HepG2 (cell line): ENCODE results near the gene KANK3. TPM values are rescaled to one million over a fixed set of nuclear protein-coding genes. Genes with fewer than 3 reads are reported as not detected.

ENCODE experiments used
- HMGA1 ChIP-seq: sonication (generic); formaldehyde crosslinking; conservative IDR thresholded peaks from 2 replicates; pipeline ENCODE4 v1.4.0; 2020; ENCODE audit warnings: missing genetic modification reagents
- HMGXB4 ChIP-seq, 2 experiments: sonication (generic) in 1 of 2; formaldehyde crosslinking in 1 of 2; IDR thresholded peaks; 2 replicates each; pipeline versions ENCODE4 v1.4.0 to v1.6.1; 2018 to 2020; ENCODE audit warnings: missing genetic modification reagents in 2 of 2, borderline replicate concordance in 1 of 2, low read depth in 1 of 2, mild to moderate bottlenecking in 1 of 2, missing biosample characterization in 1 of 2
- MTA1 ChIP-seq: sonication (generic); formaldehyde crosslinking; IDR thresholded peaks from 2 replicates; pipeline ENCODE4 v1.4.0; 2020; ENCODE audit warnings: missing genetic modification reagents, mild to moderate bottlenecking, borderline replicate concordance
- PAX8 ChIP-seq: sonication (generic); formaldehyde crosslinking; IDR thresholded peaks from 2 replicates; pipeline ENCODE4 v1.8.0; 2022; ENCODE audit warnings: mild to moderate bottlenecking, missing genetic modification reagents, borderline replicate concordance
- RARG ChIP-seq: sonication (generic); formaldehyde crosslinking; IDR thresholded peaks from 2 replicates; pipeline ENCODE4 v1.4.0; 2020; ENCODE audit warnings: low read depth, mild to moderate bottlenecking, missing genetic modification reagents
- TSC22D2 ChIP-seq: sonication (generic); formaldehyde crosslinking; IDR thresholded peaks from 2 replicates; pipeline ENCODE4 v1.5.1; 2020; ENCODE audit warnings: missing genetic modification reagents, mild to moderate bottlenecking, borderline replicate concordance
- ZBED4 ChIP-seq: sonication (generic); formaldehyde crosslinking; IDR thresholded peaks from 2 replicates; pipeline ENCODE4 v1.4.0; 2020; ENCODE audit warnings: missing genetic modification reagents, borderline replicate concordance
- ZNF770 ChIP-seq: sonication (generic); formaldehyde crosslinking; IDR thresholded peaks from 2 replicates; pipeline ENCODE4 v1.5.0; 2020; ENCODE audit warnings: mild to moderate bottlenecking, missing genetic modification reagents
- ZXDC ChIP-seq: sonication (generic); formaldehyde crosslinking; IDR thresholded peaks from 2 replicates; pipeline ENCODE4 v1.5.0; 2020; ENCODE audit warnings: mild to moderate bottlenecking, missing genetic modification reagents
- polyA plus RNA-seq, 8 experiments: library from polyadenylated mRNA; depleted of rRNA in 3 of 8; stranded (reverse) in 7 of 8; unstranded in 1 of 8; fragments of >200 nt; fragmentation: Illumina TruSeq in 4 of 8; extraction: Trizol in 4 of 8; gene quantifications; 2 replicates each; pipeline versions ENCODE4 v1.2.1 to v1.2.3, GENCODE V29; 2011 to 2016; ENCODE audit warnings: low read depth in 4 of 8, missing spikeins in 1 of 8, mixed read lengths in 1 of 8; ENCODE audit not compliant: insufficient read depth in 1 of 8
- total RNA-seq, 5 experiments: library from RNA; depleted of rRNA; stranded (reverse); fragments of >200 nt; fragmentation: Illumina TruSeq; extraction: Trizol; gene quantifications; 2 replicates each; pipeline ENCODE4 v1.2.3, GENCODE V29; 2016; ENCODE audit warnings: low read depth in 1 of 5
- TF ChIP-seq, protein P1 (sequence below): sonication (generic); formaldehyde crosslinking; IDR thresholded peaks from 2 replicates; pipeline ENCODE4 v1.5.0; 2020; ENCODE audit warnings: missing genetic modification reagents
- TF ChIP-seq, protein P2 (sequence below), 2 experiments: sonication (generic) in 1 of 2; formaldehyde crosslinking in 1 of 2; IDR thresholded peaks; 2 replicates each; pipeline versions ENCODE4 v1.5.1 to v1.6.1; 2011 to 2020; ENCODE audit warnings: borderline replicate concordance in 1 of 2, low read depth in 1 of 2, low read length in 1 of 2, mild to moderate bottlenecking in 1 of 2, missing genetic modification reagents in 1 of 2, moderate library complexity in 1 of 2

The KANK3 gene
- total and polyA plus RNA-seq, 2 of the 13 experiments (the other 11 are each of a cell fraction or from before 2014, with no cell fraction given), result 0.15 to 0.20 TPM

DNA sequence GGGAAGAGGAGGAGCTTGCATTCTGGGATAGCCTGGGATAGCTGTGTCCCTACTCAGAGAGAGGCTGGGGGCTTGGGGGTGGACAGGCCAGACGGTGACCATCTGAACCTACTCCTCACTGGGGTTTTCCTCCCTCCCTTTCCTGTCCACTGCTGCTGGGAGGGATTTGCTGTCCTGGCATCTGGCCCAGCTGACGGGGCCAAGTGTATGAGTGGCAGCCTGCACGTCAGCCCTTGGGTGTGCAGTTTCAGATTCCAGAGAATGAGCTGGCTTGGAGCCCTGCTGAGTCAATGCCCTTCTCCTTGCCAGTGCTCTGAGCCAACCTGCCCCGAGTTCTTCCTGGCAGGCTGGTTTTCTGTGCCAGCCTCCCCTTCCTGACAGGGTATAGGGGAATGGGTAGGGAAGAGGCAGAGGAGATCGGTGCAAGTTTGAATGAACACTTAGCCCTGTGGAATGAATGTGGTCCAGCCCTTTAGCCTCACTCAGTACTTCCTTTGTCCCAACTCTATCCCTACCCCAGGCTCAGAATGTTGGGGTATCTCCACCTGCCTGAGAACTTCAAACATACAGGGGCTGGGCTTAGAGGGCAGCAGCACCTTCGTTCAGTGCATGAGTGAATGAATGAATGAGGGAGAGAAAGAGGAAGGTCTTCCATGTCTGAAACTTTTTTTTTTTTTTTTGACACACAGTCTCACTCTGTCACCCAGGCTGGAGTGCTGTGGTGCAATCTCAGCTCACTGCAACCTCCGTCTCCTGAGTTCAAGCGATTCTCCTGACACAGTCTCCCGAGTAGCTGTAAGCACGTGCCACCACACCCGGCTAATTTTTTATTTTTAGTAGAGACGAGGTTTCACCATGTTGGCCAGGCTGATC is 19.1 kb upstream of the KANK3 start (continued):
- TF ChIP-seq, protein P1, sequence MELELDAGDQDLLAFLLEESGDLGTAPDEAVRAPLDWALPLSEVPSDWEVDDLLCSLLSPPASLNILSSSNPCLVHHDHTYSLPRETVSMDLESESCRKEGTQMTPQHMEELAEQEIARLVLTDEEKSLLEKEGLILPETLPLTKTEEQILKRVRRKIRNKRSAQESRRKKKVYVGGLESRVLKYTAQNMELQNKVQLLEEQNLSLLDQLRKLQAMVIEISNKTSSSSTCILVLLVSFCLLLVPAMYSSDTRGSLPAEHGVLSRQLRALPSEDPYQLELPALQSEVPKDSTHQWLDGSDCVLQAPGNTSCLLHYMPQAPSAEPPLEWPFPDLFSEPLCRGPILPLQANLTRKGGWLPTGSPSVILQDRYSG (CRISPR knock-in tag), result no peak
- TF ChIP-seq ZXDC (no peak), ZBED4 (CRISPR knock-in tag) (no peak), HMGXB4 (CRISPR knock-in tag; IDR thresholded peaks at IDR 0.05; ENCODE audit: borderline replicate concordance in 1 of 2, low read depth in 1 of 2) (peak in 1 of 2 experiments; percentile 38; a peak in 1 of 4 replicates), TSC22D2 (CRISPR knock-in tag) (no peak), PAX8 (CRISPR knock-in tag) (no peak), ZNF770 (CRISPR knock-in tag) (peak; percentile 72), HMGA1 (no peak), RARG (no peak), MTA1 (CRISPR knock-in tag) (peak; percentile 44; the same call in 1 of the 2 replicates)
- TF ChIP-seq, protein P2, sequence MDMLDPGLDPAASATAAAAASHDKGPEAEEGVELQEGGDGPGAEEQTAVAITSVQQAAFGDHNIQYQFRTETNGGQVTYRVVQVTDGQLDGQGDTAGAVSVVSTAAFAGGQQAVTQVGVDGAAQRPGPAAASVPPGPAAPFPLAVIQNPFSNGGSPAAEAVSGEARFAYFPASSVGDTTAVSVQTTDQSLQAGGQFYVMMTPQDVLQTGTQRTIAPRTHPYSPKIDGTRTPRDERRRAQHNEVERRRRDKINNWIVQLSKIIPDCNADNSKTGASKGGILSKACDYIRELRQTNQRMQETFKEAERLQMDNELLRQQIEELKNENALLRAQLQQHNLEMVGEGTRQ (IDR thresholded peaks at IDR 0.05; ENCODE audit: low read depth, low read length), result no peak
- TF ChIP-seq, protein P2 (CRISPR knock-in tag; IDR thresholded peaks at IDR 0.05; ENCODE audit: borderline replicate concordance), result no peak
